GM04504 (cell line): ENCODE data around the gene NMT2.

ENCODE experiments used
- DNase-seq: peaks from one replicate; pipeline ENCODE4 v3.0.0-alpha.2; 2012; ENCODE audit warnings: low read depth

Gene NMT2

DNA sequence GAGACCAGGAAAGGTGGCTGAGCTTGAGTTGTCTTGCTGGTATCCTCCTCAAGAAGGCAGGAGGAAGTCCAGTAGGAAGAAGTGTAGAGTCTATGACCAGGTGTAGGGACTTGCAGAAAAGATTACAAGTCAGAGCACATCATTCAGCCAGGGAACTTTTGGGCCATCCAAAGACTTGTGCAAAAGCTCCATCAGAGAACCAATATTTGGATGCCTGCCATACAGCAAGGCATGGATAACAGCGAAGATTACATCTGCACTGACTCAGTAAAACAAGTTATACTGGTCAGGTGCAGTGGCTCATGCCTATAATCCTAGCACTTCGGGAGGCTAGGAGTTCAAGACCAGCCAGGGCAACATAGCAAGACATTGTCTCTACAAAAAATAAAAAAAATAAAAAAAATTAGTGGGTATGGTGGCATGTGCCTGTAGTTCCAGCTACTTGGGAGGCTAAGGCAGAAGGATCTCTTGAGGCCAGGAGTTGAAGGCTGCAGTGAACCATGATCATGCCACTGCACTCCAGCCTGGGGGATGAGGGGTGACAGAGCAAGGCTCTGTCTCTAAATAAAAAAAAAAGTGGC is 13.2 kb upstream of the NMT2 start:
- DNase-seq, result no peak

DNA sequence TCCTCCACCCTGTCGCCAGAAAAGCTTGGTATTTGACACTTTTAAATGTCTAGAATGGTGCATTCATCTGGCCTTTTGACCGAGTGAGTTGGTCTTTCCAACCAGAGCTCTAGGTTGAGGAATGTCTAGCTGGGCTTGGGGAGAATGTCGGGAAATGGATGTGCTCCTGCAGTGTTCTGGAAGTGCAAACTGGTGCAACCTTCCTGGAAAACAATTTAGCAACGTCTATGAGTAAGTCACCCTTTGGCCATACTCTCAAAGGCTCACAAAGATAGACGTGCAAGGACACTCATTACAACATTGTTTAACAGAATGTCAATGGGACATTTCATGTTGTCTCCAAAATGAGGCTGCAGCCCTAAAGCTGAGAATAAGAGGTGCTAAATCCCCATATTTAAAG is 12.2 kb upstream of the NMT2 start:
- DNase-seq, result no peak

DNA sequence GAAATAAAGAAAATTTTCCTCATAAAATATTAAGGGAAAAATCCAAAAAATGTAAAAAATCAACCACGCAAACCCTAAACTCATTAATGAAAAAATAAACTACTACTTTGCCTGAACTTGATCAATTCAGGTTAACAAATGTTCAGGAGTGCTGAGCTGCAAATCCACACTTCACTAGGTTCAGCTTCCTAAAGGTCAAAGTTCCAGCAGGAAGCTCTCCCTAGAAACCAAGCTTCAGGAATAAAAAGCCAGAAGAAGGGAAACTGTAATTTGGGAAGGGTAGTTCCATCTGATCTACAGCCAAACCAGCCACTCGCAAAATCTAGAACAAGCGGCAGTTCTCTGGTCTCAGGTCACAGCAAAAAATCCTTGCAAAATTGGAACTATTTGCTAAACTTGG is 7.8 kb upstream of the NMT2 start:
- no peak for DNase-seq

- DNase-seq, result no peak
Measured at GRCh38 chr10:15175587-15175986, 7.1 kb upstream of the NMT2 start.

GRCh38 chr10:15172306-15172840 is 3.9 kb upstream of the NMT2 start:
- DNase-seq, result no peak

DNA sequence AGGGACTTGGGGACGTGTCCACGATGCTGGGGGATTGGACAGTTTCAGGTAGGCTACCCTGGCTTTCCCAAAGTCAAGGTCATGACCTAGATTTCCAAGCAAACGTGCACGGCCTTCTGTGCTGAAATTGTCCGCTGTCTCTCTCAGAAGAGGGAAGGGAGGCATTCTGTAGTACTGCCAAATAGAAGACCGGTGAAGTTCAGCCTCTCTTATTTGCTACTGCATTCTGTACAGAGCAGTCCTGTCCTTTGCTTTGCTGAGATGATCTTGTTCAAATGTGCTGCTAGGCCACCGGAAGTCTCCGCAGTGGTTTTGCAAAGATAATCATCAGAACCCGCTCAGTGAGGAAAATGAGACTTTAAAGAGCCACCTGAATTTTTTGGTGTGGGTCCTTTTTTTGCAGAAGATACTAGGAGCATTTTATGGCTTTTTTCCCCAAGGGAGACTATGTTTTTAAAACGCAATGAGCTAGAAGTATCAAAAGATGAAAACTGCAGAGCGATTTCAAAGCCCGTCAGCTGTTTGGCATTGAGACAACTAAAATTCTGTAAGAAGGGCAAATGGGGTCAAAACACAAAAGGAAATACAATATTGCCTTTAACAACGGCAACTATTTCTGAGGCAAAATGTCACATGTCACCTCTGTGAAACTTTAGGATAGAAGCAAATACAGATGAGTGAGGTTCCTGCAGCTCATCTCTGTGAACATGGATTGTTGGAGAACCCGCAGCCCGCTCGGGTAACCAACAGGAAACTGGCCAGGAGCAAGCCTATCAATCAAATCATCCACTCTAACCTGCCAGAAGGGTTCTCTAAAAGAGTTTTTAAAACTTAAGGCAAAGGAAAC is 1.3 kb upstream of the NMT2 start:
- no peak for DNase-seq

- peak; percentile 89 for DNase-seq
Measured at GRCh38 chr10:15168786-15169554, 477 bp upstream of the NMT2 start.

- no peak for DNase-seq
Measured at GRCh38 chr10:15167411-15168290, 842 bp downstream of the NMT2 start.

- DNase-seq, result no peak
Measured at GRCh38 chr10:15166325-15166724, 2.2 kb downstream of the NMT2 start.

DNA sequence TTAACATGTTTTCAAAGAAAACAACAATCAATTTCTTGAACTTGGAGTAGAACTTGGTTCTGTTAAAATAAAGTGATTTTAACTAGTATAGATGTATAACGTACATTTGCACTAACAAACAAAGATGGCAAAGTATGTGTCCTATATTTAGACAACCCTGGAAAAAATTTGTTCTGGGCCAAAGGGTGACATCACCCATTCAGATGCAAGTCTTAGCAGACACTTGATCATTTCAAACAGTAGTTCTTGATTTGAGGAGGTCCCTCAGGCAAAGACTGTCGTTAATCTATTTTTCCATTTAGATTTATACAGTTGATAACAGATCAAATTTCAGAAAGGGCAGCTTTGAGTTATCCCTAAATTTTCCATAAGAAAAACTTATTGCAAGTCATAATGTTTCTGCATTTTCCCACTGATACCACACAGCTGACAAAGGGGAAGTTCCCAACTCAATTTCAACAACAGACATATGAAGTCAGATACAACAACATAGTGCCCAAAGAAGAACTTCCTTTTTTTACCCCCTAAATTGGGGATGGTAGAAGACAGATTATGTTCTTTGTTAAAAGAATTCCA is 5.2 kb downstream of the NMT2 start:
- no peak for DNase-seq

- DNase-seq, result no peak
Measured at GRCh38 chr10:15158972-15159371, 9.5 kb downstream of the NMT2 start.

DNA sequence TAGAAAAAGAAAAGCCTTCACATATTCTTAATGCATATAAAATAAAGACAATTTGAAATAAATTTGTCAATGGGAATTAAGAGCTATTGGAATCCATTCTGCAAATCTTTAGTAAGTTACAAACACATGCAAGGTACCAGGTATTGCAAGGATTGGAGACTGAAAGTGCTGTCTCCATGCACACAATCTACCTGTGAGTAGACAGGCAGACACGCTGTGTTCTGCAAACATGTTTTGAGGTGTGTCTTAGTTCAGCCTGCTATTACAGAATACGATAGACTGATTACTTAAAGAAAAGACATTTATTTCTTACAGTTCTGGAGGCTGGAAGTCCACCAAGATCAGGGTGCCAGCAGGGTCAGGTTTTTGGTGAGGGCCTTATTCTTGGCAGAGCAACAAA is 10.0 kb downstream of the NMT2 start:
- DNase-seq, result no peak

DNA sequence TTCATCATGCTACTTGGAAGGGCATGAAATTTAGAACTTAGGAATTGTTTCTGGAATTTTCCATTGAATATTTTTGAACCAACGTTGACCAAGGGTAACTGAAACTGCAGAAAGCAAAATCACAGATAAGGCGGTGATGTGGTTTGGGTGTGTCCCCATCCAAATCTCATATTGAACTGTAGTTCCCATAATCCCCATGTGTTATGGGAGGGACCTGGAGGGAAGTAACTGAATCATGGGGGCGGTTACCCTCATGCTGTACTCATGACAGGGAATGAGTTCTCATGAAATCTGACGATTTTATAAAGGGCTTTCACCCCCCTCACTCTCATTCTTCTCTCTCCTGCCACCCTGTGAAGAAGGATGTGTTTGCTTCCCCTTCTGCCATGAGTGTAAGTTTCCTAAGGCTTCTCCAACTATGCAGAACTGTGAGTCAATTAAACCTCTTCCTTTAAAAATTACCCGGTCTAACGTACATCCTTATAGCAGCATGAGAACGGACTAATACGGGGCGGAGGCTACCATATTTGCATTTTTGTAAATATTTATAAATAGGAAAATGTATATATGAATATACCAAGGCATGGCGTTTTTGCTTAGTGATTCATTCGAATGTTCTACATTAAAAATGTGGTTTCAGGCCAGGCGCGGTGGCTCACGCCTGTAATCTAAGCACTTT is 12.4 kb downstream of the NMT2 start:
- no peak for DNase-seq

DNA sequence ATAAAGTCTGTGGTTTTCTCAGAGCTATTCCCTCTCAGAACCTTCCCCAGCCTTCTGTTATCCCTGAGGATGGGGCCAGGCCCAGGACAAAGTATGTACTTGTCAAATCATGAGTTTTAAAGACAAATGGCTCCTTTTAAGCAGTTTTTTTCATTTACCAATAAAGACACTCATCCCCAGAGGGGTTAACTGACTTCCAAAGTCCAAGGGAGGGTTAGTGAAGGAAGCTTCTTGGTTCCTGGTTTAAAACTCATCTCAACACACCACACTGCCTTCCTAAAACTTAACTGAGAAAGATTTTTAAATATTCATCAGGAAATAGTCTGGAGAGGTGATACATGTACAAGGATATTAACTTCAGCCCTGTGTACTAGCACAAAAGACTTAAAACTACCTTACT is 15.9 kb downstream of the NMT2 start:
- no peak for DNase-seq

- no peak for DNase-seq
Measured at GRCh38 chr10:15150563-15150962, 17.9 kb downstream of the NMT2 start.

DNA sequence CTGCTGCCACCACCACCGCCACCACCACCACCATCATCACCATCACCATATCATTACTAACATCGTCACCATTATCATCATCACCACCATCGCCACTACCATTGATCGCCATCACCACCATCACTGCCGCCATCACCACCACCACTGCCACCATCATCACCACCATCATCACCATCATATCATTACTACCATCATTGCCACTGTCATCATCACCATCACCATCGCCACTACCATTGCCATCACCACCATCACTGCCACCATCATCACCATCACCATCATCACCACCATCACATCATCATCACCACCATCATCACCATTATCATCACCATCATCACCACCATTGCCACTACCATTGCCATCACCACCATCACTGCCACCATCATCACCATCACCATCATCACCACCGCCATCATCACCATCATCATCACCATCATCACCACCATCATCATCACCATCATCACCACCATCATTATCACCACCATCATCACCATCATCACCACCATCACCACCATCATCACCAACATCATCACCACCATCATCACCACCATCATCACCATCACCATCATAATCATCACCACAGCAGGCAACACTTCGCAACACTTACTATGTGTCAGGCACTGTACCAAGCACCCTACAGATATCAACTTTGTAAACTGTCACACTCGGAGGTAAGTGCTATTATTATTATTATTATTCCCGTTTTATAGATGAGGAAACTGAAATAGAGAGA is 19.3 kb downstream of the NMT2 start:
- no peak for DNase-seq

DNA sequence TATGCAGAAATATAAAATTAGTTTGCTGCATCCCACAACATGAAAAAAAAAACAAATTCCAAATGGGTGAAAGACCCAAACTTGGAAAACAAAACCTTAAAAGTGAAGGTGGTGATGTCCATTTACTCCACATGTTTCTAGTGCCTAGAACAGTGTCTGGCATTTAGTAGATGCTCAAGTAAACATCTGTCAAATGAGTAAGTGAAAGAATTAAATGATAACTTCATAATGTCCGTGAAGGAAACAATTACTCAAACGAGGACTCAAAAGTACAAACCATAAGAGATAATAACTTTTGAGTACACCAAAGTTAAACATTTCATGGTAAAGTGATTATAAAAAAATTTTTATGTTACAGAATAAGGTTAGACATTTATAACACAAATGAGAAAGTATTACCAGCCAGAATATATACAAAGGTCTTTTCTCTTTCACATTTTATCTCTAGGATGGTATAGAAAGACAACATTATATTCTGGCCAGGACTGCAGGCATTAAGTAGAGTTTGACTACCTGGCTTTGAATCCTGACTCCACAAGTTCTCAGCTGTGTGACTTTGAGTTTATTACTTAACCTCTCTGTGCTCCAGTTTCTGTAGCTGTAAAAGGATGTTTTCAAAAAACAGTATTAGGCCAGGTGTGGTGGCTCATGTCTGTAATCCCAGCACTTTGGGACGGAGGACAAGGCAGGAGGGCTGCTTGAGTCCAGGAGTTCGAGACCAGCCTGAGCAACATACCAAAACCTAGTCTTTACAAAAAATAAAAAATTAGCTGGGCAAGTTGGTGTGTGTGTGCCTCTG is 20.7 kb downstream of the NMT2 start:
- no peak for DNase-seq

DNA sequence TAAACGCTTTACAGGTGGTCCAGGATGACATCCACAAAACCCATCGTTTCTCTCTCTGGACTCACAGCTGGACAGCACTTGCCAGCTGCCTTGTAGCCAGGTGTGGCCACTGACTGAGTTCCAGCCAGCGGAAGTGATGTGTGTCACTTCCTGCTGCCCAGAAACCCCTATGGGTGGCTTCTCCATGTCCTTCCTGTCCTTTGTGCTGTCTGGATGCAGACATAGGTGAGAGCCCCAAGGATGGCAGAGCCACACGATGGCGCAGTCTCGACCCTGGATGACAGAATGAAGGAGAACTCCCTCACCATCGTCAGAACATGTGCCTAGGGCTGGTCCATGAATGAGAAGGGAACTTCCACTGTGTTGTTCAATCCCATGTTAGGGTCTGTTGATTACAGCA is 22.1 kb downstream of the NMT2 start:
- DNase-seq, result no peak

GRCh38 chr10:15144788-15145187 is 23.7 kb downstream of the NMT2 start:
- DNase-seq, result no peak
